BLaER1 treated with 17β-estradiol and CSF1 and Interleukin-3, amounts not matched to agents 10 nM and 100 nM (cell line): ENCODE data around the gene MPV17.

Source experiments
- H3K27ac ChIP-seq, 11 experiments: shearing (Covaris generic); formaldehyde crosslinking; 2 replicates each; pipeline ENCODE4 v1.8.1; 2022
- H3K27me3 ChIP-seq, 11 experiments: shearing (Covaris generic); formaldehyde crosslinking; 2 replicates each; pipeline ENCODE4 v1.8.1; 2022
- H3K36me3 ChIP-seq, 11 experiments: shearing (Covaris generic); formaldehyde crosslinking; 2 replicates each; pipeline ENCODE4 v1.8.1; 2022
- H3K4me1 ChIP-seq, 10 experiments: shearing (Covaris generic); formaldehyde crosslinking; 2 replicates each; pipeline ENCODE4 v1.8.1; 2022
- H3K4me2 ChIP-seq, 11 experiments: shearing (Covaris generic); formaldehyde crosslinking; 2 replicates each; pipeline ENCODE4 v1.8.1; 2022
- H3K4me3 ChIP-seq, 10 experiments: shearing (Covaris generic); formaldehyde crosslinking; 2 replicates each; pipeline ENCODE4 v1.8.1; 2022
- H3K9ac ChIP-seq, 11 experiments: shearing (Covaris generic); formaldehyde crosslinking; 2 replicates each; pipeline ENCODE4 v1.8.1; 2022
- H3K9me3 ChIP-seq, 11 experiments: shearing (Covaris generic); formaldehyde crosslinking; replicated peaks in 1 of 11; 2 replicates each; pipeline ENCODE4 v1.8.1; 2022
- H4K20me1 ChIP-seq, 11 experiments: shearing (Covaris generic); formaldehyde crosslinking; 2 replicates each; pipeline ENCODE4 v1.8.1; 2022
- Cebpa-rat ChIP-seq, 11 experiments: shearing (Covaris generic); IDR thresholded peaks; 2 replicates each; pipeline ENCODE4 v1.8.1; 2022

MPV17 gene

GRCh38 chr2:27261926-27262298 lies 61.0 kb downstream of the MPV17 start:
- Histone ChIP-seq H3K4me1 (peaks cover 23 to 38% (median 36%) of the 10 kb centered on the region in 10 experiments), H3K36me3 (no peaks in the 10 kb centered on the region), H3K4me2 (peak overlapping the region; percentile 97 to 99 (median 98)), H3K9me3 (no peaks in the 10 kb centered on the region), H3K4me3 (peak overlapping the region; percentile 53 to 74 (median 62)), H3K27me3 (peaks cover 84 to 99% (median 97%) of the 10 kb centered on the region in 11 experiments), H3K27ac (no peak overlapping the region), H4K20me1 (peaks cover 0 to 63% (median 34%) of the 10 kb centered on the region in 11 experiments; a peak in 19 of 22 replicates), H3K9ac (peak overlapping the region in 7 of 11 experiments; percentile 38 to 65 (median 63); a peak in 12 of 22 replicates)
- no peak for TF ChIP-seq Cebpa-rat (IDR thresholded peaks at IDR 0.05)

- peaks cover 79 to 99% (median 97%) of the 10 kb centered on the region in 11 experiments for H3K27me3 ChIP-seq
- H3K9me3 ChIP-seq = no peaks in the 10 kb centered on the region
- no peak overlapping the region for H3K9ac ChIP-seq
- peak overlapping the region in 2 of 11 experiments; percentile 98; a peak in 2 of 22 replicates for H3K4me2 ChIP-seq
- H3K36me3 ChIP-seq = no peaks in the 10 kb centered on the region
- H3K4me1 ChIP-seq = peaks cover 23 to 38% (median 36%) of the 10 kb centered on the region in 10 experiments
- TF ChIP-seq Cebpa-rat (IDR thresholded peaks at IDR 0.05) = no peak
- no peak overlapping the region for H3K27ac ChIP-seq
- peaks cover 0 to 65% (median 34%) of the 10 kb centered on the region in 11 experiments; a peak in 19 of 22 replicates for H4K20me1 ChIP-seq
- H3K4me3 ChIP-seq = peak overlapping the region in 1 of 10 experiments; percentile 67; a peak in 1 of 20 replicates
Observed at GRCh38 chr2:27261241-27261925, 61.5 kb downstream of the MPV17 start.
